GM21515 (cell line): ENCODE results near the gene ANTXR2.
A peak's percentile ranks its signal among the peaks of the same experiment; 100 is the strongest.

Source experiments
- ATAC-seq: cut with Tn5 transposase; IDR thresholded peaks from one replicate; pipeline ENCODE4 v1.9.1; 2021; ENCODE audit not compliant: unreplicated experiment

Gene ANTXR2

DNA sequence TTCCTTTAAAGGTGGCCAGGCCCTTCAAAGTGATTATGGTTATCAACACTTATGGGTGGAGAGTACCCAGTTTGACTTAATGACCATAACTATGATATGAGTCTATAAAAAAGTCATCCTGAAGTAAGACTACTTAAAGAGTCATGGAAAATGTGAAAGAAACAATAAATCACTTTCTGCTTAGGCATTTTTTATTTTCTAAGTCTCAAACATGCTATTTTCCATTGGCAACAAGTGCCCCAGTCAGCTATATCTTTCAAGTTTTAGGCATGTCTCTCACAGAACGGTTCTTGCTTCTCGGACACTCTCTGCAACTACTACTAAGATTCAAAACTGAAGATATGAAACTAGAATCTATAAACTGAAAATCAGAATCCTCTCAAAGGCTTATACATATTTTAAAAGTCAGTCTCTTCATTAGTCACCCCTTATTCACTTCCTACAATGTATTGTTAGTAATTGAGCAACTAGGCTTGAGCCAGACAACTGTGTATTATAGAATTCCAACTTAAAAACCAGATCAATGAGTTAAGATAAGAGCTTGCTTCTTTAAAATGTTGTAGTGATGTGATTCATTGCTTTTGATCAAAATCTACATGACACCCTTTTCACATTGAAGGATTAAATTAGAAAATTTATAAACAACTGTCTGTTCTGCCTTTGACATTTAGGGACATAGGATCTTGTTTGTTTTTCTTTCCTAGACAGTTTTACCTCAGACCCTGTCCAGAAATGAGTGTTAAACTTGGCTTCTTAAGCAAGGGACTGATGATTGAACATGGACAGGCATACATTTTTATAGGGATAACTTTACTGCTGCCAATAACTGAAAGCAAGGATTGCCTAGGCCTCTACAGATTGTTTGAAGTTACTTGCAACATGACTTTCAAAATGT lies 2.9 kb downstream of the ANTXR2 start:
- ATAC-seq, result peak; percentile 27

DNA sequence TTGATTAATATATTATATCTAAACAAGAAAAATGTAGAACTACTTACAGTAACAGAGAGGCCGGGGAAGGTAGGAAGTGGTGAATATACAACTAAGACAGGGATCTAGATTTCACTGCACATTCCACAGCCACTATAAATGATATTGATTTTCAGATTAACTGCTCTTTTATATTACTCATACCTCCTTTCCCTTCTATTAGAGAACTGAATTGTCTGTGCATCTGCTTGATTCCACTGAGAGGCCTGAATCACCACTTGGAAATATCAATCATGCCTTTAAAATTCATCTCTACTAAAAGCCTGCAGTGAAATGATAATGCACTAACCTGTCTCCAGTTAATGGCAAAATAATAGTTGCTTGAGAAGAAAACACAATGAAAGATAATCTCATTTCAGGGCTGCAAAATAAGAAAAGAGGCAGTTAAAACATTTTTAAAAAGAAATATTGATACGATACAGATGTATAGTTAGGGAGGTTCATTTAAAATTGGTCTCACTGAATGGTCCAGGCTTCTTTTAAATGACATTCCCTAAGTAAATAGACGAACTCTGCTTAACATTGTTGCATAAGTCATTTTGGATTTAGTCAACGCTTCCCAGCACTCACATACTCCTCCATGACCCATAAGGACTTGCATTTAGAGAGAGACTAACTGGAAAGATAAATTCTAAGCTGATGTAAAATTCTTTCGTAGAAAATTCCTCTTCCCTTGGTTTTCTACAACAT lies 3.8 kb downstream of the ANTXR2 start:
- no peak for ATAC-seq

DNA sequence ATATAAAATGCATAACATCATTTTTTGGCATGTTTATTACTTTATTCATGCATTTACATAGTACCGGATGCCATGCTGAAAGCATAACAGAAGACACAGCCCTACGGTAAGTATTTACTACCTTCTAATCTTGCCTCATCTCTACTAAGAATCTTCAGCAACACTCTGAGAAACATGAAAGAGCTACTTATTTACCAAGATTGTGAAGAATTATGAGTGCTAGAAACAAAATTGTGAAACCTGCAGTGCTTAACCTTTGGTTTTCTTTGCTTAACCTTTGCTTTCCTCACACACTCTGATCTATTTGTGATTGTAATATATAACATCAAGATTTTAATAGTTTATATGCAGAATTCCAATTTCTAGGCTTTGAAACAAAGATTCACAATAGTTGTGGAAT lies 7.4 kb downstream of the ANTXR2 start:
- ATAC-seq, result no peak

DNA sequence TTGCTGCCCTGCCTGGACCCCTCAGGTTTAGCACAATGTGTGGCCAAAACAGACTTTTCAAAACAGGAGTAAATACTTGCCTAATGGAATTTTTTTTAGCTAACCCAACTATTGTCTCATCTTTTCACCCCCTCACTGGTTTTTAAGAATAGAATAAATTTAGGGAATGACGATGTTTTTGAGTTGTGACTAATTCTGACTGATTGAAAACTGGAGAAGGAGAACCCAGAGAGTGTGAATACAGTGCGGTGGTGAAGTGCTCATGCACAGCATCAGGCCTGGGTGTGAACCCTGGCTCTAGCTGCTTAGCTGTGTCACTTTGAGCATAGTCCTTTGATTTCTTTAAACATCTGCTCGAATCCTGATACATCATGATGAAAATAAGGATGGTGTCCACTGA lies 10.5 kb downstream of the ANTXR2 start:
- no peak for ATAC-seq

DNA sequence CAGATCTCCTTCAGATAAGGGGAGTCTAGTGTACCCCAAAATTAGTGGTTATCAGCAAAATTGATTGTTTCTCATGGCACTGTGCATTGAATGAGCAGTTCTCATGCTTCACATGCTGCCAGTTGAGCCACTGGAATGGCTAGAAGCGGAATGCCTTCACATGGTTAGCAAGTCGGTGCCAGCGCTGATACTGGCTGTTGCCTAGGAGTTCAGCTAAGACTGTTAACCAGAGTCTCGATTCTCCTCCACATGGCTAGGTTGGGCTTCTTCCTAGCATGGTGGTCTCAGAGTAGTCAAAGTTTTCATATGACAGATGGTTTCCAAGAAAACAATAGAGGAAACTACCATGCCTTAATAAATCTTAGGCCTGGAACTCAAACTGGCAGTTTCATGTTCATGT lies 12.2 kb downstream of the ANTXR2 start:
- no peak for ATAC-seq

DNA sequence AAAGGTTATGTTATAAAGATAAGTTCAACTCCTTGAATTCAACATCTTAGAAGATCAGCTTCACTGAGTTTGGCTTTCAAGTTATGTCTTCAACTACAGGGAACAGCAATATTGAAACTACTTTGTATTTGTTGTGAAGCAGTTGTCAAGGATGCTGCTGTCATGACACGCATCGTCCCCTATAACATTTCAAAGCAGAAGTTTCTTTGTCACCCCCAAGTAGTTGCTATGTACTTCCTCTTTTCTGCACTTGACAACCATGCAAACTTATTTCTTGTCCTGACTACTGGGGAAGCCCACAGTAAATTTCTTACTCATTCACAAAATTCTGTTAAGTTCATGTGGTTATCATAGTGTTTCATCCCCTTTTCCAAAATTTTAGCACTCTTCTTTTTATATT lies 14.3 kb downstream of the ANTXR2 start:
- ATAC-seq, result peak; percentile 99

DNA sequence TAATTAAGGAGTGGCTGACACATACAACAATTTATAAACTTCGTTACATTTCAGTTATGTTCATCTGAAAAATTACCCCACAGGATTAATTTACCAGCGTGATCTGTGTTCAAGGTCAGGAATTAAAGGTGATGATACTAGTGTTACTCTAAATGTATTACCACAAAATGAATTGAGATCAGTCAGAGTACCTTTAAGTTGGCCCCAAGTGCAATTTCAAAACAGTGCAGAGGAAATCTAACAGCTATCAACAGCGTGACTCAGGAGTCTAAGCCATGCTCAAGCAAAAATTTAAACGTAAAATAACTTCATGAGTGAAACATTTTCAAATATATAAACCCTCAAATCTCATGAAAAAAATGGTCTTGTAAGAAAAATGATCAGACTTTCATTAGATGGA lies 18.7 kb downstream of the ANTXR2 start:
- ATAC-seq, result no peak

DNA sequence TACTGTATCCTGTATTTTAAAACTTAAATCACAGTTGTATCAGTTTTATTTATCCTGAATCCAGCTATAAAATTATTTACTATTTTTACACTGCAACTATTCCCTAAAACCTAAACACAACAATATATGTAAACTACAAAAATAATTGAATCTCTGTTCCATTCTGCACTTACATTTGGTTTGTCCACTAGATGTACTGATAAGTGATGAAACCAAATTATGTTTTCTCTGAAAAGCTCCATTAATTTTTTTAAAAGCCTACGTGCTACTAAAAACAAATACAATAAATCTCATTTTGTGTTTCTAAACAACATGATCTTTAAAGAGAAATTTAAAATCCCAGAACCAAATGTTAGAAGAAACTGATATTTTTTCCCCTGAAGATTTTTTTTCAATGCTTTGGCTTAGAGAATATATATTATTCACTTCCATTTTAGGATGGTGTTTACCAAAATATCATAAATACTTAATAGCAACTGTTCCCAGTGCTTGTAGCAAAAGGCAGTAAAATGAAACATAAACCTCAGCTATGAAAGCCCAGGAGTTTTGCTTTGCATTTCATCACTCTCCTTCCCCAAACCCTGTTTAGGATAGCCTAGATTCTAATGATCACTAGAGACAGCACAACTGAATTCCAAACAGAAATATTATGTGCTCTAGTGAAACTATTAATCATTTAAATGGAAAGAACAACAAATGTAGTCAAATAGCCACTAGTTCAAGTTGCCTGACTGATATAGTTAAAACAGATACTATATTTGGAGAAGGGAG lies 19.7 kb downstream of the ANTXR2 start:
- ATAC-seq, result no peak

DNA sequence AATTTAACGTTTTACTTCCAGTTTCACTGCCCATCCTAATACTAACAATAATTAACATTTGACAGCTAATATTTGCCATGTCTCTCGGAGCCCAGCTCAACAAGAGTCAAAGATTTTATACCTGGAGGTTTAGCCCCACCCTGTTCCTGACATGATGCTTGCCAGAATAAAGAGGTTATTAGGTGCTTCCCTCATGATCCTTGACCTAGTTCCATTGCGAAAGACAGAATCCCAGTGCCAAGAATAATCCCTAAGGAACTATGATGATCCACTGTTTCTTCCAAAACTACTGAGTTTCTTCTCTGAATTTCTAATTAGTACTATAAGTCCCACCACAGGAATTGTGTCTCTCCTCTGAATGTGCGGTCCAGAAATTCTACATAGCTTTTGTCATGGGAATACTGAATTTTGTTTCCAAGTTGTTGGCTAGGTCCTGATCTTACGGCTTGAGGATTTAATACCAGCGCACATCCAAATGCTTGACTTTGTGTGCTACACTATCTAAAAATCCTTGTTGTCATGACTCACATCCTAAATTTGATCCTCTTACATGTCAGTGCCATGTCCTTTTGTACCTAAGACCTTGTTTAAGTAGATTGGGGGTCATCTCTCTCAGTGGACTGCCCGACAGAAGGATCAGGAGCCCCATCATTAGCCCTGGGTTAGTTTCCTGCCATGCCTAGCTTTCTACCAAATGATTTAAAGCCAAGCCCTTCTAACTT lies 23.1 kb downstream of the ANTXR2 start:
- no peak for ATAC-seq

DNA sequence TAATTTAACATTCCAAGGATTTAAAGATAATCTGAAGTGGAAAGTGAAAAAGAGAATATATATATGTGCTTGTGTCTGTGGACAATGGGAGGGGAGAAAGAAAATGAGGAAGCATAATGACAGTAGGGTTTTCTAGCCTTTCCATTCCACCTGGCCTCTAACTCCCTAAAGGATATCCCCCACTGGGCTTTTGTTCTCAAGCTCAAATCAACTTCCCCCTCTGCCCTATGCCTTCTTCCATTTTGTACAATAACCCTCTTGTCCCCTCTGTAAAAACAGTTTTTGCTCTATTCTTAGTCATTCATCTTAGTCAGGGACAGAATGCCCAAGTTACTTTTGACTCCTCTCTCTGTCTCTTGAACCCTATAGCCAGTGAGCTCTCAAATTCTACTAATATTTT lies 23.6 kb downstream of the ANTXR2 start:
- no peak for ATAC-seq

DNA sequence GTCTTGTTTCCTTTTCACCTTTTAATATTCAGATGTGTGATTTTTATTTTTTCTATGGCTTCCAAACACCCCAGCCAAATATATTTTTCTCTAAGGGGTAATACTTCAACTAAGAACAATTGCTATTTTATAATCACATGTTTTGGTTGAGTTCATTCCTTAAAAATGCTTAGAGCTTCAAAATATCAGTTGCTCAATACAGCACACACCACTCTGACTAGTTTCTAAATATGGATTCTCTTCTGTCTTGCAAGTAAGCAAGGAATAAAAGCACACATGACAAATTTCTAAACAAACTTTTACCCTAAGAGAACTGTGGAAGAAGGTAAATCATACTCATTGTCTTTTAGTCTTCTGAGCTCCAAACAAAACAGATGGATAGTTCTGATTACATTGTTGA lies 27.2 kb downstream of the ANTXR2 start:
- ATAC-seq, result no peak

DNA sequence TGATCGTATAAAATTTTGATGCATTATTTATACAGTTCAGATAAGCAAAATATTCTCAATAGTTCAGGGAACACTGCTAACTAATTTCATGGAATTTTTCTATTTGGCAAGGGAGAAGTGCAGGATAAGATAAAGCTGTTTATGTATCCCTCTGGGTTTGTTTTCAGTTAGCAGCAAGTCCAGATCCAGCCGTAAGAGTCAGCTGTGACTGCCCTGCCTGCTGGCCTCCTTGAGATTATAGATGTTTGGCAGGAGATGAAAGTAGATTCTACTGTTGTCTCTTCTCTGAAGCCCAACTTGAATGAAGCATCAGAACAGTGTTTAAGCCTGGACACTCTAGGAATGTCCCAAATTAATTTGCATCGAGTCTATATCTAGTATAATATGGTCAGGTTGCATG lies 29.5 kb downstream of the ANTXR2 start:
- ATAC-seq, result no peak

DNA sequence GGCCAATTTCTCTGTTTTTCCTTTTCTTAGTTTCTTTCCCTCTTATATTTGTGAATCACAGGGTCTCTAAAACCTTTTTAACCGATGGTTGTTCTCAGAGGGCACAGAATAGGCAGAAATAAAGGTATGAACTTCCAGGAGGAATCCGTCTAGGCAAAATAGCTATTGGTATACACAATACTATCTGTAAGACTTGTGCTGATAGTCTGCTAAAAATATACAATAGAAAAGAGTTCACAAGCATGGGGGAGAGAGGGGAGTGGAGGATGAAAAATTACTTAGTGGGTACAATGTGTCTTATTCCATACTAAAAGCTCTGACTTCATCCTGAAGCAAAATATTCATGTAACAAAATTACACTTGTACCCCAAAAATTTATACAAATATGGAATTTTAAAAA lies 30.2 kb downstream of the ANTXR2 start:
- ATAC-seq, result no peak

DNA sequence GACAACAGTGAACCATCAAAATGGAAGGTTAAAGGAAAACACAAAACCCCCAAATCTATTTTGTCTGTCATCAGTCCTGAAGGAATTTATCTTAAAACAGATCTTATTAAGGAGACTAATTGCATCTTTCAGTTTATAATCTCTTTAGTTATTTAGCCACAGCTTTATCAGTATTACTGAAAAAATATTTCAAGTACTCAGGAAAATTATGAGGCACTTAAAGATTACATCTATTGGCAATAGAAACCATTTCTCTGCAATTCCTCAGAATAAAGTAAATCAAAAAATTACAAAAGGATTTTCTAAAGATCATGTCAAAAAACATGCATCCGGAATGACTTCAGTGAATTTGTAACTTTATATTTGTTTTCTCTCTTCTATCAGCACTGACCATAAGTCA lies 35.2 kb downstream of the ANTXR2 start:
- ATAC-seq, result no peak

DNA sequence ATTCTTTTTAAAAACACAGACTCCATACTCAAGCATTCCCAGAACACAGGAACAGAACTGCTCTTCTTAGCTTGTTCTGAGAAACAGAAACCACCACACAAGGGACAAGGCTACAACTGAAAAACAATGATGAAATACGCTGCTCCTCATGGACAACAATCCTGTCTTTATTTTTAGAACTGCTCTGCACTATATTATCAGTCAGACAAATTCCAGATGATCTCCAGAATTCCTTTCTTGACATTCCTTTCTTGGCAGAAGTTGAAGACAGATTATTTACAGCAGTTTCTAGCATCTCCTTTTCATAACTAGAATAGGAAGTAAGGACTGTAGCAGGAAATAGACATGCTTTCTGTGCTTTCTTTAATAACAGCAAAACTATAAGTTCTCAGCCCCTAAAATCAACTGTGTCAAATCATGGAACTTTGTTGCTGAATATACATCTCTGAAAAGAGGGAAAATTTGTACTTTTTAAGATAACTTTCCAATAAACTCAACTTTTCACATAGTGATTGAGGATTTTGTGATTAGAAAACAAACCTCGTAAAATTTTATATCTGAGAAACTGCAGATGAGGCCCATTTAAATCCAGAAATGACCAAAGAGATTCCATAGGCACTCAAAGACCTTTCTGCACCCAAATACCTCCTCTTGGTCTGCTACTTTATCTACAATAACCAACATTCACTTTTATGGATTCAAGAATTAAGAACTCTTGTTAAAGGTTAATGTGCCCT lies 35.9 kb downstream of the ANTXR2 start:
- ATAC-seq, result no peak

DNA sequence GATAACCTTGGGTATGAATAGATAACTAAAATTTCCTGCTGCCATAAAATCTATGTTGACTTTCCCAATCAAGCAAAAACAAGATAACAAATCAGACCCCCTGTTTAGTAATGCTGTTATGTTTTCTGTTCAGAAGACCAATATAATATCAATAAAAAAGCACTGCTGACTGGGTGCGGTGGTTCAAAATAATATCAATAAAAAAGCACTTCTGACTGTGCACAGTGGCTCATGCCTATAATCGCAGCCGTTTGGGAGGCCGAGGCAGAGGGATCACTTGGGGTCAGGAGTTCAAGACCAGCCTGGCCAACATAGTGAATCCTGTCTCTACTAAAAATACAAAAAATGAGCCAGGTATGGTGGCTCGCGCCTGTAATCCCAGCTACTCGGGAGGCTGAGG lies 36.7 kb downstream of the ANTXR2 start:
- no peak for ATAC-seq

DNA sequence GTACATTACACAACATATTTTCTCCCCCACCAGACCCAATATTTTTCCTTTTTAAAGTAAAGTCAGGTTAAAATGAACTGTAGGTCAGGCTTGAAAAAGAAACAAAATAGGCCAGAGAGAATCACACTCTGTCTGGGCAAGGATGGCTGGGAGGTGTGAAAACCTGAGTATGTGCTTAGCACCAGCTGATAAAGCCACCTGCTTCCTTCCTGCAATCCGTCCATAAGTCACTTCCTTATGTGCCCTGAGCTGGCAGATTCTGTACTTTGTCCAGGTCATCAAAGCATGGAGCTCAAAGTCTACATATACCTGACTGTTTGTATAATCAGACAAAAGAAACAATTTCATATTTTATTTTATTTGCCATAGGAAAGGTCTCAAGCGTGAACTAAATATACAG lies 37.7 kb downstream of the ANTXR2 start:
- ATAC-seq, result no peak

DNA sequence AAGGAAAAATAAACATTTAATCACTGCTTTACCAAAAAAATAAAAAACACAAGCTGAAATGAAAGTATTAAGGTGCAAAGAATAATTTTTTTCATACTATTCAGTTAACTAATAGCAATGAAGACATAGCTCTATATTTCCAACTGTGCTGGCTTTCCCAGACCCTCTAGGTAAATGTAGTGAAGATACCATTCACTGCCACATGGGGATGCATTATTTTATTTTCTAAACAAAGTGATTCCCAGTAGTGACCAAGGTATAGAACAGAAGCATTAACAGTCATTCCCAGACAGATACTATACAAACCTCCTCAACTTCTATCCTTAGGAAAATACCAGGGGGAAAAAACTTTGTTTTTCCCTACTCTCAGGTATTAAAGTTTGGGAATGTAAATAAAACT lies 39.4 kb downstream of the ANTXR2 start:
- no peak for ATAC-seq

DNA sequence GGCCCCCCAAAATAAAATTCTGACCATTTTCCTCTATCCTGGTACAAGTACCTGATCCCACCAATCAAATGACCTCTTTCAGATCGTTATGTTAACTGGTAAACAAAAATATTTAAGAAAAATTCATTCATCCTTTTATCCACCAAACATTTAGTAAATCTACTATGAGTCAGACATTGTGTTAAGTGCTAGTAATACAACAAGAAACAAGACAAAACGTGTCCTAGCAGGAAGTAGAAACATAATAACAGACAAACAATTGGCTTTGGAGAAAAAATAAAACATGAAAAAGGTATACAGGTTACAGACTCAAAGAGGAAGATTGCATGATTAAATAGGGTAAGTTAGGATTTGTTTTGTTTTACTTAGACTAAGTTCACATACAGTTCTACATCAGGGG lies 43.7 kb downstream of the ANTXR2 start:
- ATAC-seq, result no peak

DNA sequence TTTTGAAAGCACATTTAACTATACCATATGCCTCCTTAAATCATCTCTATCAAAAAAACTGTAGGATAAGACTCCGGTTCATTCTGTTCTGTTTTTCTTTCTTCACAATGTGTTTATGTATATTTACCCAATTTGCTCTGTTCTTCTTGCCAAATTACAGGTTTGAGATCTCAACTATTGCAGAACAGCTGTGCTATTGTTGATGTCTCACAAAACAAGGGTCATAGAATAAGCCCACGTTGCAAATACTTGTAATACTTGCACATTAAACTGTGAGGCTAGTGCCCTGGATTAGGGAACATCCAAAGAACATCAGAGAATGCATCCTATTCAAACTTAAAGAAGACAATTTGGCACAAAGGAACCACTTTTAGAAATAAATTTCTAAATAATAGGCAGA lies 45.4 kb downstream of the ANTXR2 start:
- ATAC-seq, result no peak
